H1 (cell line): ENCODE results near the gene CCDC198. TPM values are rescaled to one million over a fixed set of nuclear protein-coding genes. Genes with fewer than 3 reads are reported as not detected.

Experiments
- CTCF ChIA-PET: fragments of 300-600 bp; sonication (Branson Sonifier 250); formaldehyde crosslinking; loops from one replicate; lab custom pipeline; 2021; ENCODE audit not compliant: partially characterized antibody; lab: Charles Lee
- POLR2A ChIA-PET: fragments of 300-600 bp; sonication (Branson Sonifier 250); formaldehyde crosslinking; loops from one replicate; lab custom pipeline; 2021; ENCODE audit warnings: inconsistent platforms; ENCODE audit not compliant: partially characterized antibody; lab: Charles Lee
- DNase-seq, 2 experiments: peaks; one replicate each; pipeline versions ENCODE4 v3.0.0 to v3.0.0-alpha.2; 2010 to 2022; ENCODE audit warnings: low spot score in 2 of 2, low read depth in 1 of 2, mixed read lengths in 1 of 2
- FAIRE-seq: peaks from 2 replicates; lab custom pipeline; 2011; peaks lifted over from hg19 to GRCh38; lab: Jason Lieb, UNC
- H2AFZ ChIP-seq: 2 replicates; pipeline ENCODE4 v1.8.1; 2012; ENCODE audit warnings: low read length, inconsistent platforms
- H2AK5ac ChIP-seq: 2 replicates; pipeline ENCODE4 v1.6.1; 2013; ENCODE audit warnings: low read depth, low read length
- H2BK120ac ChIP-seq: replicated peaks from 2 replicates; pipeline ENCODE3; 2013; ENCODE audit warnings: low read depth, low read length, inconsistent platforms
- H2BK12ac ChIP-seq: 2 replicates; pipeline ENCODE4 v1.6.1; 2013; ENCODE audit warnings: low read depth, low read length
- H2BK15ac ChIP-seq: 2 replicates; pipeline ENCODE4 v1.6.1; 2013; ENCODE audit warnings: low read length
- H2BK20ac ChIP-seq: 2 replicates; pipeline ENCODE4 v1.6.1; 2013; ENCODE audit warnings: low read length
- H2BK5ac ChIP-seq: 2 replicates; pipeline ENCODE4 v1.6.1; 2013; ENCODE audit warnings: low read depth, low read length
- H3K14ac ChIP-seq: 2 replicates; pipeline ENCODE4 v1.6.1; 2013; ENCODE audit warnings: inconsistent platforms; ENCODE audit not compliant: insufficient read length
- H3K18ac ChIP-seq: 2 replicates; pipeline ENCODE4 v1.6.1; 2013; ENCODE audit warnings: low read length; ENCODE audit errors: extremely low read depth
- H3K23ac ChIP-seq: 2 replicates; pipeline ENCODE4 v1.6.1; 2013; ENCODE audit warnings: inconsistent platforms; ENCODE audit not compliant: insufficient read length
- H3K23me2 ChIP-seq: 2 replicates; pipeline ENCODE4 v1.6.1; 2013; ENCODE audit warnings: low read depth, low read length
- H3K27ac ChIP-seq: 2 replicates; pipeline ENCODE4 v1.6.1; 2011; ENCODE audit warnings: low read depth, low read length, inconsistent platforms
- H3K27me3 ChIP-seq, 4 experiments: replicated peaks in 1 of 4; 1 replicate in 1 of 4; 2 replicates in 3 of 4; pipeline versions ENCODE4 v1.6.1 to v1.8.1; 2011 to 2013; ENCODE audit warnings: low read length in 3 of 4, mild to moderate bottlenecking in 3 of 4, inconsistent platforms in 2 of 4, mixed read lengths in 2 of 4, moderate library complexity in 1 of 4; ENCODE audit not compliant: control insufficient read depth in 3 of 4, insufficient read depth in 3 of 4; ENCODE audit errors: extremely low read depth in 1 of 4
- H3K36me3 ChIP-seq, 4 experiments: 2 replicates each; pipeline versions ENCODE4 v1.6.1 to v1.8.1; 2011 to 2013; ENCODE audit warnings: mild to moderate bottlenecking in 4 of 4, low read length in 3 of 4, moderate library complexity in 2 of 4, control low read depth in 1 of 4, inconsistent platforms in 1 of 4; ENCODE audit not compliant: insufficient read depth in 4 of 4, control insufficient read depth in 2 of 4
- H3K4ac ChIP-seq: replicated peaks from 2 replicates; pipeline ENCODE3; 2013; ENCODE audit warnings: low read length, low read depth, mixed read lengths, inconsistent platforms; ENCODE audit not compliant: insufficient read length
- H3K4me1 ChIP-seq, 4 experiments: replicated peaks in 1 of 4; 1 replicate in 1 of 4; 2 replicates in 3 of 4; pipeline versions ENCODE4 v1.6.1 to v1.8.1; 2011 to 2013; ENCODE audit warnings: low read length in 3 of 4, inconsistent platforms in 2 of 4, mixed read lengths in 1 of 4; ENCODE audit not compliant: insufficient read depth in 4 of 4, control insufficient read depth in 3 of 4
- H3K4me2 ChIP-seq, 2 experiments: 2 replicates each; pipeline versions ENCODE4 v1.6.1 to v1.8.1; 2011 to 2013; ENCODE audit warnings: low read depth in 2 of 2, low read length in 2 of 2, control low read depth in 1 of 2, inconsistent platforms in 1 of 2, mild to moderate bottlenecking in 1 of 2; ENCODE audit not compliant: insufficient read depth in 1 of 2
- H3K4me3 ChIP-seq, 4 experiments: fragments of 200-600, 300-600 bp in 1 of 4; sonication (generic), shearing (Covaris generic), sonication (Bioruptor Twin) in 1 of 4; 2 replicates each; pipeline versions ENCODE4 v1.5.1 to v1.8.1; 2011 to 2016; ENCODE audit warnings: low read length in 4 of 4, low read depth in 3 of 4, control low read depth in 2 of 4, inconsistent platforms in 2 of 4, mild to moderate bottlenecking in 2 of 4, mixed read lengths in 1 of 4, moderate library complexity in 1 of 4; ENCODE audit not compliant: insufficient read depth in 2 of 4; ENCODE audit errors: extremely low read depth in 1 of 4
- H3K56ac ChIP-seq: replicated peaks from 2 replicates; pipeline ENCODE3; 2013; ENCODE audit warnings: low read depth, mild to moderate bottlenecking, mixed read lengths, low read length, inconsistent platforms; ENCODE audit not compliant: insufficient read length
- H3K79me1 ChIP-seq: 2 replicates; pipeline ENCODE4 v1.6.1; 2013; ENCODE audit warnings: low read depth, low read length, control low read depth
- H3K79me2 ChIP-seq, 2 experiments: 2 replicates each; pipeline versions ENCODE4 v1.6.1 to v1.8.1; 2012 to 2013; ENCODE audit warnings: low read length in 2 of 2, mild to moderate bottlenecking in 2 of 2, inconsistent platforms in 1 of 2; ENCODE audit not compliant: insufficient read depth in 2 of 2, control insufficient read depth in 1 of 2
- H3K9ac ChIP-seq, 4 experiments: replicated peaks in 1 of 4; 1 replicate in 1 of 4; 2 replicates in 3 of 4; pipeline versions ENCODE4 v1.6.1 to v1.8.1; 2011 to 2013; ENCODE audit warnings: low read depth in 3 of 4, low read length in 3 of 4, control low read depth in 2 of 4, mild to moderate bottlenecking in 2 of 4, moderate library complexity in 2 of 4, inconsistent platforms in 1 of 4; ENCODE audit errors: extremely low read depth in 1 of 4
- H3K9me3 ChIP-seq, 2 experiments: 2 replicates each; pipeline versions ENCODE4 v1.6.1 to v1.8.1; 2012 to 2013; ENCODE audit warnings: mild to moderate bottlenecking in 2 of 2, moderate library complexity in 2 of 2, control low read depth in 1 of 2, inconsistent platforms in 1 of 2, low read depth in 1 of 2, low read length in 1 of 2, mixed read lengths in 1 of 2; ENCODE audit not compliant: insufficient read depth in 2 of 2
- H4K20me1 ChIP-seq, 2 experiments: replicated peaks in 1 of 2; 2 replicates each; pipeline versions ENCODE3 to v1.8.1; 2011 to 2013; ENCODE audit warnings: inconsistent platforms in 2 of 2, low read length in 2 of 2, mild to moderate bottlenecking in 1 of 2; ENCODE audit not compliant: insufficient read depth in 2 of 2, control insufficient read depth in 1 of 2
- H4K5ac ChIP-seq: 2 replicates; pipeline ENCODE4 v1.6.1; 2013; ENCODE audit warnings: low read length, low read depth, mixed read lengths, inconsistent platforms; ENCODE audit not compliant: insufficient read length
- H4K8ac ChIP-seq: 2 replicates; pipeline ENCODE4 v1.8.0; 2013; ENCODE audit warnings: mild to moderate bottlenecking, moderate library complexity, low read length, inconsistent platforms; ENCODE audit not compliant: insufficient read depth; ENCODE audit errors: extremely low read depth
- H4K91ac ChIP-seq: replicated peaks from 2 replicates; pipeline ENCODE3; 2013; ENCODE audit warnings: low read length, mixed read lengths, inconsistent platforms; ENCODE audit not compliant: insufficient read length
- BRCA1 ChIP-seq: IDR thresholded peaks from 2 replicates; pipeline ENCODE4 v1.6.1; 2012; ENCODE audit warnings: low read depth, low read length, improper control_type of control experiment
- EP300 ChIP-seq, 2 experiments: IDR thresholded peaks; 1 replicate in 1 of 2; 2 replicates in 1 of 2; pipeline ENCODE4 v1.6.1; 2011 to 2012; ENCODE audit warnings: low read depth in 2 of 2, low read length in 2 of 2, mild to moderate bottlenecking in 2 of 2, borderline replicate concordance in 1 of 2, inconsistent platforms in 1 of 2, moderate library complexity in 1 of 2
- EZH2 ChIP-seq: fragments of 200-600 bp; sonication (generic); IDR thresholded peaks from 2 replicates; pipeline ENCODE4 v1.7.1; 2012; ENCODE audit warnings: low read depth, mild to moderate bottlenecking, moderate library complexity, low read length, inconsistent platforms; ENCODE audit not compliant: severe bottlenecking
- GABPA ChIP-seq: IDR thresholded peaks from 2 replicates; pipeline ENCODE4 v1.6.1; 2011; ENCODE audit warnings: mild to moderate bottlenecking, low read length, moderate library complexity, borderline replicate concordance; ENCODE audit not compliant: insufficient read depth
- KDM4A ChIP-seq: IDR thresholded peaks from one replicate; pipeline ENCODE4 v1.7.1; 2012; ENCODE audit warnings: low read depth, mild to moderate bottlenecking, moderate library complexity, low read length, inconsistent platforms; ENCODE audit not compliant: severe bottlenecking
- RXRA ChIP-seq: IDR thresholded peaks from 2 replicates; pipeline ENCODE4 v1.6.1; 2011; ENCODE audit warnings: low read depth, mild to moderate bottlenecking, low read length, moderate library complexity; ENCODE audit not compliant: insufficient read depth
- SP1 ChIP-seq: IDR thresholded peaks from 2 replicates; pipeline ENCODE4 v1.6.1; 2011; ENCODE audit warnings: low read depth, low read length
- TCF12 ChIP-seq: IDR thresholded peaks from 2 replicates; pipeline ENCODE4 v1.6.1; 2011; ENCODE audit warnings: low read depth, mild to moderate bottlenecking, low read length
- polyA plus RNA-seq, 7 experiments: library from polyadenylated mRNA; depleted of rRNA in 3 of 7; stranded (reverse) in 5 of 7; unstranded in 2 of 7; fragments of >200 nt in 5 of 7; fragments of 200-250 nt in 2 of 7; gene quantifications; 1 replicate in 5 of 7; 2 replicates in 1 of 7; 4 replicates in 1 of 7; pipeline versions ENCODE4 v1.2.1 to v1.2.3, GENCODE V29; 2011 to 2013; ENCODE audit warnings: missing spikeins in 2 of 7, mixed read lengths in 2 of 7
- total RNA-seq: library from RNA; stranded (reverse); fragmentation: NEBNext Ultra II Directional; extraction: Animal tissue kit (Norgen Biotek cat#: 25700); gene quantifications from 2 replicates; pipeline ENCODE4 v1.2.1, GENCODE V29; 2021

The CCDC198 gene
- total and polyA plus RNA-seq, 2 of the 8 experiments (the other 6 are each of a cell fraction or from before 2014, with no cell fraction given) = not detected

DNA sequence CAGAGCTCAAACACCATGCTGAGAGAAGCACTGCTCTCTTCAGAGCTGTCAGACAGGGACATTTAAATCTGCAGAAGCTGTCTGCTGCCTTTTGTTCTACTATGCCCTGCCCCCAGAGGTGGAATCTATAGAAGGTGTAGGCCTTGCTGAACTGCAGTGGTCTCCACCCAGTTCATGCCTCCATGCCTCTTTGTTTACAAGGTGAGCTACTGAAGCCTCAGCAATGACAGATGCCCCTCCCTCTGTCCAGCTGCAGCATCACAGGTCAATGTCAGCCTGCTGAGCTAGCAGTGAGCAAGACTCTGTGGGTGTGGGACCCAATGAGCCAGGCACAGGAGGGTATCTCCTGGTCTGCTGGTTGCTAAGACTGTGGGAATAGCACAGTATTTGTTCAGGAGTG, 25.4 kb upstream of the CCDC198 start:
- no peak overlapping the region for H4K8ac ChIP-seq
- no peak overlapping the region for H2BK15ac ChIP-seq
- H2AK5ac ChIP-seq = no peak overlapping the region
- H3K23me2 ChIP-seq = no peaks in the 10 kb centered on the region
- H3K56ac ChIP-seq = no peak overlapping the region
- H2BK20ac ChIP-seq = no peak overlapping the region
- H3K4me1 ChIP-seq = no peaks in the 10 kb centered on the region
- no peak overlapping the region for H3K4me3 ChIP-seq
- no peak overlapping the region for H3K9ac ChIP-seq
- no peaks in the 10 kb centered on the region for H3K79me2 ChIP-seq
- no peak overlapping the region for H2BK12ac ChIP-seq
- ChIA-PET POLR2A (no interaction called here), CTCF (interaction anchor here (1.5 to 1.8 kb wide), 3 partner anchors 8 to 17 kb away, joined by 3 to 9 read pairs (median 4); no protein-coding TSS in a partner anchor)
- no peak overlapping the region for H2BK120ac ChIP-seq
- no peak overlapping the region for H3K4ac ChIP-seq
- no peaks in the 10 kb centered on the region for H3K36me3 ChIP-seq
- H3K18ac ChIP-seq = no peak overlapping the region
- no peak overlapping the region for H4K91ac ChIP-seq
- no peak overlapping the region for H3K14ac ChIP-seq
- H4K5ac ChIP-seq = no peak overlapping the region
- FAIRE-seq = no peak
- DNase-seq = no peak
- H4K20me1 ChIP-seq = no peaks in the 10 kb centered on the region
- H3K4me2 ChIP-seq = no peak overlapping the region
- TF ChIP-seq TCF12 (no peak), BRCA1 (no peak), GABPA (no peak), EP300 (IDR thresholded peaks at IDR 0.05; ENCODE audit: borderline replicate concordance in 1 of 2, low read depth in 2 of 2, low read length in 2 of 2) (no peak), EZH2 (no peak), SP1 (no peak), KDM4A (no peak), RXRA (no peak)
- TF ChIP-seq, all 59 proteins: peak for 0
- Histone ChIP-seq H3K27ac (no peak overlapping the region), H2BK5ac (no peak overlapping the region), H3K9me3 (0 out of 4 replicates have a peak, but pooled peaks cover 0 to 3% of the 10 kb centered on the region in 2 experiments), H3K23ac (no peak overlapping the region), H3K79me1 (no peaks in the 10 kb centered on the region), H2AFZ (no peak overlapping the region), H3K27me3 (no peaks in the 10 kb centered on the region)
